Prostate gland (tissue), 2 donors: ENCODE measurements around the gene GFRA4. TPM values are rescaled to one million over a fixed set of nuclear protein-coding genes. Genes with fewer than 3 reads are reported as not detected.
"Not testable (repeated sequence)": the region's sequence is repeated elsewhere in the genome, so short reads cannot be mapped to it uniquely, and the experiment has no call there.

Source experiments
- DNase-seq: peaks from one replicate; pipeline ENCODE4 v3.0.0-alpha.2; 2019; ENCODE audit warnings: low spot score
- H3K27ac ChIP-seq, 2 donors: fragments of 200-600 bp; sonication (generic); 2 replicates each; pipeline ENCODE4 v1.5.1; 2017 to 2019
- H3K27me3 ChIP-seq: fragments of 200-600 bp; sonication (generic); replicated peaks from 2 replicates; pipeline ENCODE4 v1.5.1; 2019; ENCODE audit not compliant: insufficient read depth
- H3K36me3 ChIP-seq, 2 donors: fragments of 200-600 bp; sonication (generic); 1 replicate in 1 of 2; 2 replicates in 1 of 2; pipeline versions ENCODE4 v1.5.1 to v1.8.1; 2017 to 2019
- H3K4me1 ChIP-seq: fragments of 200-600 bp; sonication (generic); replicated peaks from 2 replicates; pipeline ENCODE4 v1.5.1; 2019
- H3K4me3 ChIP-seq, 2 donors: fragments of 200-600 bp; sonication (generic); 2 replicates each; pipeline ENCODE4 v1.5.1; 2017 to 2019
- H3K9me3 ChIP-seq: fragments of 200-600 bp; sonication (generic); 2 replicates; pipeline ENCODE4 v1.5.1; 2017
- POLR2A ChIP-seq: fragments of 450-650 bp; IDR thresholded peaks from one replicate; pipeline ENCODE4 v1.6.1; 2016; ENCODE audit warnings: antibody characterized with exemption, mild to moderate bottlenecking
- POLR2AphosphoS5 ChIP-seq: sonication (generic); formaldehyde crosslinking; IDR thresholded peaks from one replicate; pipeline ENCODE4 v1.6.1; 2017; ENCODE audit warnings: antibody characterized with exemption
- WGBS: methylation state at CpG from one replicate; pipeline ENCODE4 v1.1.5; 2018; 5-methylcytosine and 5-hydroxymethylcytosine counted together
- intact Hi-C: fragments of 100-400 bp; cut with DNase I; formaldehyde crosslinking; loops from one replicate; pipeline ENCODE4 v1.14.2; 2022
- total RNA-seq, 2 donors: library from RNA; depleted of rRNA; stranded (reverse); fragments of >200 nt; gene quantifications; one replicate each; pipeline ENCODE4 v1.1.0, GENCODE V29; 2016
- TF ChIP-seq, protein P1 (sequence below), 4 experiments: fragments of 200-600 bp in 2 of 4; fragments of 450-650 bp in 2 of 4; sonication (generic) in 2 of 4; IDR thresholded peaks; 1 replicate in 3 of 4; 2 replicates in 1 of 4; pipeline ENCODE4 v1.5.1; 2016 to 2019; ENCODE audit warnings: antibody characterized with exemption in 4 of 4, mild to moderate bottlenecking in 2 of 4, moderate library complexity in 2 of 4

Gene GFRA4
- total RNA-seq, 2 donors from 2014 or later: not detected

DNA sequence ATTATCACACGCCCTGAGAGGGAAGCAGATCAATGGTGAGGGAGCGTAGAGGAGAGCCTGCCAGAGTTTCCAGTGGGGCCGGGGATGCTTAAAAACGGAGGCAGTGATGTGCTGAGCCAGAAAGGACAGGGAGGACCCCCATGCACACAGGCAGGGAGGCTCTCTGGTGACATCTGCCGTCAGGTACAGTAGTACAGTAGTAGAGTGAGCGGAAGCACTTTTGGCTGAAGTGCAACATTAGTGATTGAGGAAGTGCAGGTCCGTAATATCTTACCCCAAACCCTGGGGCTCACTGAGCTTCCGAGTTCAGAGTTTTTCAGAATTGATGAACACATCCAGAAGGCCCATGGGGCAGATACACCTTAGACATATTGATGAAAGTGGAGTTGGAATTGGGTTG lies 42.1 kb downstream of the GFRA4 start:
- H3K36me3 ChIP-seq: peaks cover 0 to 6% of the 10 kb centered on the region in 2 donors
- intact Hi-C loops: no loop called here
- H3K9me3 ChIP-seq: no peaks in the 10 kb centered on the region
- H3K4me1 ChIP-seq: no peaks in the 10 kb centered on the region
- TF ChIP-seq POLR2A (no peak), POLR2AphosphoS5 (no peak)
- TF ChIP-seq, protein P1, sequence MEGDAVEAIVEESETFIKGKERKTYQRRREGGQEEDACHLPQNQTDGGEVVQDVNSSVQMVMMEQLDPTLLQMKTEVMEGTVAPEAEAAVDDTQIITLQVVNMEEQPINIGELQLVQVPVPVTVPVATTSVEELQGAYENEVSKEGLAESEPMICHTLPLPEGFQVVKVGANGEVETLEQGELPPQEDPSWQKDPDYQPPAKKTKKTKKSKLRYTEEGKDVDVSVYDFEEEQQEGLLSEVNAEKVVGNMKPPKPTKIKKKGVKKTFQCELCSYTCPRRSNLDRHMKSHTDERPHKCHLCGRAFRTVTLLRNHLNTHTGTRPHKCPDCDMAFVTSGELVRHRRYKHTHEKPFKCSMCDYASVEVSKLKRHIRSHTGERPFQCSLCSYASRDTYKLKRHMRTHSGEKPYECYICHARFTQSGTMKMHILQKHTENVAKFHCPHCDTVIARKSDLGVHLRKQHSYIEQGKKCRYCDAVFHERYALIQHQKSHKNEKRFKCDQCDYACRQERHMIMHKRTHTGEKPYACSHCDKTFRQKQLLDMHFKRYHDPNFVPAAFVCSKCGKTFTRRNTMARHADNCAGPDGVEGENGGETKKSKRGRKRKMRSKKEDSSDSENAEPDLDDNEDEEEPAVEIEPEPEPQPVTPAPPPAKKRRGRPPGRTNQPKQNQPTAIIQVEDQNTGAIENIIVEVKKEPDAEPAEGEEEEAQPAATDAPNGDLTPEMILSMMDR (IDR thresholded peaks at IDR 0.05): no peak
- H3K27me3 ChIP-seq: no peaks in the 10 kb centered on the region
- H3K27ac ChIP-seq: no peak overlapping the region
- H3K4me3 ChIP-seq: no peak overlapping the region
- DNase-seq: no peak
- 91% methylated on average over 8 of the region's 8 CpGs for WGBS

DNA sequence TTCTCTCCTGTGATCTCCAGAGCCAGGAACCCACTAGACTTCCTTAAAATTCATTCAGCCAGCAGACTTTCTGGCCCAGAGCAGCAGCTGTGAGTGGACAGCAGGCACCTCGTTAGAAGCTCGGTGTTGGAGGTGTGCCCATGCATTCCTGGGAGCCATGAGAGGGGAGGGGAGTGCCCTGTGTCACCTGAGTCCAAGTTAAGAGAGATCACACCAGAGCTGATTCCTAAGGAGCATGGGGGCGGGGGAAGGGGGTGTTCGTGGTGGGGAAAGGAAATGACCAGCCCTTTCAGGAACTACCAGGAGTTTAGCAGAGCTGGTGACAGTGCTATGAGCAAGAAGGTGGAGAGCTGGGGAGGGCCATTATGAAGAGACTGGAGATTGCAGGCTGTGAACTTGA lies 46.9 kb downstream of the GFRA4 start:
- no peaks in the 10 kb centered on the region for H3K36me3 ChIP-seq
- H3K9me3 ChIP-seq: no peaks in the 10 kb centered on the region
- H3K27me3 ChIP-seq: no peaks in the 10 kb centered on the region
- no peak overlapping the region for H3K4me3 ChIP-seq
- no peak for TF ChIP-seq POLR2AphosphoS5
- TF ChIP-seq POLR2A: no peak
- TF ChIP-seq, protein P1 (IDR thresholded peaks at IDR 0.05): no peak
- WGBS: 34% methylated on average over 4 of the region's 4 CpGs
- intact Hi-C loops: no loop called here
- DNase-seq: peak; percentile 11
- H3K4me1 ChIP-seq: no peaks in the 10 kb centered on the region
- no peak overlapping the region for H3K27ac ChIP-seq

DNA sequence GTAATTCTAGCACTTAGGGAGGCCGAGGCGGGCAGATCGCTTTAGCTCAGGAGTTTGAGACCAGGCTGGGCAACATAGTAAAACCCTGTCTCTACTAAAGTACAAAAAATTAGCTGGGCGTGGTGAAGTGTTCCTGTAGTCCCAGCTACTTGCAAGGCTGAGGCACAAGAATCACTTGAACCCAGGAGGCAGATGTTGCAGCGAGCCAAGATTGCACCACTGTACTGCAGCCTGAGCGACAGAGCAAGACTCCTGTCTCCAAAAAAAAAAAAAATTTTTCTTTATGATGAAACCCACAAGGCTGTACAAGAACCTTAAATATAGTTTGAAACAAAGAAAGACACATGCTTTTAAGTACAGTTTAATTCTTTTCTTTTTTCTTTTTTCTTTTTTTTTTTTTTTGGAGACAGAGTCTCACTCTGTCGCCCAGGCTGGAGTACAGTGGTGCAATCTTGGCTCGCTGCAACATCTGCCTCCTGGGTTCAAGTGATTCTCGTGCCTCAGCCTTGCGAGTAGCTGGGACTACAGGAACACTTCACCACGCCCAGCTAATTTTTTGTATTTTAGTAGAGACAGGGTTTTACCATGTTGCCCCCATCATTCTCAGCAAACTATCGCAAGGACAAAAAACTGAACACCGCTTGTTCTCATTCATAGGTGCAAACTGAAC lies 47.9 kb downstream of the GFRA4 start:
- H3K4me1 ChIP-seq, H3K36me3 ChIP-seq, H3K27me3 ChIP-seq, DNase-seq, H3K27ac ChIP-seq, H3K9me3 ChIP-seq, intact Hi-C loops, H3K4me3 ChIP-seq: not testable (repeated sequence)
- WGBS: 90% methylated on average over 13 of the region's 13 CpGs

DNA sequence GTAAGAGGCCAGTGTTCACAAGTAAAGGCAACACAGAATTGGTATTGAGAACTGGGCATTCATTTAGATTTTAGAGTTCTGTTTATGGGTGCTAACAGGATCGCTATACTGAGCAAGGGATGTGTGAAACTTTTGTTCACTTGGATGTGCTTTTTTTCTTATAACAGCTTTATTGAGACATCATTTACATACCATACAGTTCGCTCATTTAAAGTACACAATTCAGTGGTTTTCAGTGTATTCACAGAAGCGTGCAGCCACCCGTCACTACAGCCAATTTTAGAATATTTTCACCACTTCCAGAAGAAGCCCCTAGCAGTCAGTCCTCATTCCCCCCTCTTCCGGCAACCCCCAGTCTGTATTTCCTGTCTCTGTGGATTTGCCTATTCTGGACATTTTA lies 48.7 kb downstream of the GFRA4 start:
- TF ChIP-seq, protein P1 (IDR thresholded peaks at IDR 0.05): no peak
- TF ChIP-seq POLR2AphosphoS5: no peak
- no peak for TF ChIP-seq POLR2A
- Histone ChIP-seq H3K9me3 (no peaks in the 10 kb centered on the region), H3K27ac (peak overlapping the region; percentile 32 to 69), H3K4me1 (no peaks in the 10 kb centered on the region), H3K27me3 (no peaks in the 10 kb centered on the region), H3K36me3 (no peaks in the 10 kb centered on the region), H3K4me3 (peak overlapping the region in 1 of 2 donors; percentile 16)
- no peak for DNase-seq
- intact Hi-C loops: no loop called here
- whole genome bisulfite sequencing: 59% methylated on average over 5 of the region's 5 CpGs

DNA sequence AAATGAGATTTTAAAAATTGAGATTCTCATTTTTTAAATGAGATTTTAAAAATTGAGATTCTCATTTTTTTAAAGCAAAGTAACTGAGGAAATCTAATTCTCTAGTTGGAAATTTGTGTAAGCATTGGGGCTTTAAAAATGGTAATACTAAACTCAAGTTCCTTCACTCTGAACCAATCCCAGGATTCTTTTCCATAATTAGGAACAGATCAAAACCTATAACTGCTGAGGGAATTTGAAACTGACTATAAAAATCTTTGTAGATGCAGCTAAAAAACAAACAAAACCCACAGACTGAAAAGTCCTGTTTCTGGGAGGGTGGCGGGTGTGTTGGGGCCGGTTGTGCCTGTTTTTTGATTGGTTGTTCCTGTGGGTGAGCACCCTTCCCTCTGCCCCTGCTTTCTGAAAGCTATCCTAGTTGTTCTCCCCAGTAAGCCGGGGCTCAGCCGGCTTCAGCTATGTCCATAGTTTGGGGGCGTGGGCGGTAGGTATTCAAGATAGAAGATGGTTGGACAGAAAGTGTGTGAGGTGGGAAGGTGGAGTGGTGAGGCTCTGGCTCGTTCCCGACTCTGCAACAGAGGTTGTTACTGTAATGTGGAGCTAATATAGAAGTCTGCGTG lies 49.3 kb downstream of the GFRA4 start:
- DNase-seq: peak; percentile 27
- intact Hi-C loops: no loop called here
- Histone ChIP-seq H3K36me3 (no peaks in the 10 kb centered on the region), H3K27ac (peak overlapping the region; percentile 32 to 69), H3K4me3 (peak overlapping the region in 1 of 2 donors; percentile 16), H3K4me1 (no peaks in the 10 kb centered on the region), H3K9me3 (no peaks in the 10 kb centered on the region), H3K27me3 (no peaks in the 10 kb centered on the region)
- 16% methylated on average over 9 of the region's 9 CpGs for WGBS
- TF ChIP-seq, protein P1 (IDR thresholded peaks at IDR 0.05): no peak
- TF ChIP-seq POLR2A (no peak), POLR2AphosphoS5 (peak; percentile 29)
